Measurements from ENCODE around the gene RIMKLB.
"Not testable (repeated sequence)": the region's sequence is repeated elsewhere in the genome, so short reads cannot be mapped to it uniquely, and the experiment has no call there.

GRCh38 chr12:8810112-8810511 lies 112.3 kb downstream of the RIMKLB start:
- TF ChIP-seq POLR2A, CTCF (IDR thresholded peaks at IDR 0.05): not testable (repeated sequence)
